GM23338 (cell line): ENCODE measurements around the gene DIO3. TPM values are rescaled to one million over a fixed set of nuclear protein-coding genes. Genes with fewer than 3 reads are reported as not detected.
A peak's percentile ranks its signal among the peaks of the same experiment; 100 is the strongest.

Source experiments
- ATAC-seq: fragments of 200-7000 bp; cut with Tn5 transposase; 3 replicates; pipeline ENCODE4 v1.9.1; 2020
- DNase-seq: peaks from one replicate; pipeline ENCODE4 v3.0.0-alpha.2; 2015; ENCODE audit warnings: low spot score
- H2AFZ ChIP-seq: fragments of 200-600 bp; sonication (generic); 2 replicates; pipeline ENCODE4 v1.8.0; 2016; ENCODE audit warnings: antibody characterized with exemption, mild to moderate bottlenecking, moderate library complexity
- H3F3A ChIP-seq: fragments of 200-600 bp; sonication (generic); replicated peaks from 2 replicates; pipeline ENCODE4 v1.8.0; 2017; ENCODE audit warnings: antibody characterized with exemption, mixed run types, low read depth
- H3K27ac ChIP-seq: fragments of 200-600 bp; sonication (generic); 2 replicates; pipeline ENCODE4 v1.6.1; 2016; ENCODE audit warnings: low read depth
- H3K27me3 ChIP-seq: fragments of 200-600 bp; sonication (generic); 2 replicates; pipeline ENCODE4 v1.8.0; 2016; ENCODE audit warnings: mild to moderate bottlenecking, mixed run types, moderate library complexity; ENCODE audit not compliant: insufficient read depth
- H3K36me3 ChIP-seq: fragments of 200-600 bp; sonication (generic); 2 replicates; pipeline ENCODE4 v1.8.0; 2016; ENCODE audit warnings: mild to moderate bottlenecking; ENCODE audit not compliant: insufficient read depth
- H3K4me1 ChIP-seq: fragments of 200-600 bp; sonication (generic); 2 replicates; pipeline ENCODE4 v1.8.0; 2016; ENCODE audit warnings: mild to moderate bottlenecking, moderate library complexity; ENCODE audit not compliant: insufficient read depth
- H3K4me2 ChIP-seq: fragments of 200-600 bp; sonication (generic); 2 replicates; pipeline ENCODE4 v1.7.1; 2017; ENCODE audit warnings: mixed run types
- H3K4me3 ChIP-seq: fragments of 200-600 bp; sonication (generic); 2 replicates; pipeline ENCODE4 v1.6.1; 2016; ENCODE audit warnings: mixed run types
- H3K79me2 ChIP-seq: fragments of 200-600 bp; sonication (generic); replicated peaks from 2 replicates; pipeline ENCODE4 v1.8.0; 2017; ENCODE audit warnings: mild to moderate bottlenecking; ENCODE audit not compliant: insufficient read depth
- H3K9me2 ChIP-seq: fragments of 200-600 bp; sonication (generic); 2 replicates; pipeline ENCODE4 v1.8.0; 2017; ENCODE audit not compliant: insufficient read depth
- H4K20me1 ChIP-seq: fragments of 200-600 bp; sonication (generic); replicated peaks from 2 replicates; pipeline ENCODE4 v1.8.0; 2017; ENCODE audit warnings: mild to moderate bottlenecking; ENCODE audit not compliant: insufficient read depth
- H3K27ac Mint-ChIP-seq: 2 replicates; pipeline ENCODE4 v1.8.0; 2020; ENCODE audit warnings: inconsistent platforms, mild to moderate bottlenecking, moderate library complexity, mixed read lengths
- H3K27me3 Mint-ChIP-seq: 3 replicates; pipeline ENCODE4 v1.8.0; 2022; ENCODE audit warnings: low read depth, mild to moderate bottlenecking, moderate library complexity, mixed read lengths, inconsistent platforms; ENCODE audit not compliant: insufficient read depth, poor library complexity
- H3K36me3 Mint-ChIP-seq: 3 replicates; pipeline ENCODE4 v1.8.0; 2021; ENCODE audit warnings: low read depth, mild to moderate bottlenecking, inconsistent platforms, moderate library complexity, mixed read lengths
- H3K4me1 Mint-ChIP-seq: 3 replicates; pipeline ENCODE4 v1.8.0; 2020; ENCODE audit warnings: mild to moderate bottlenecking, inconsistent platforms, mixed read lengths
- H3K4me3 Mint-ChIP-seq: 3 replicates; pipeline ENCODE4 v1.8.0; 2021; ENCODE audit warnings: moderate library complexity, mild to moderate bottlenecking, inconsistent platforms, mixed read lengths
- H3K9me3 Mint-ChIP-seq: 3 replicates; pipeline ENCODE4 v1.8.0; 2020; ENCODE audit warnings: moderate library complexity, mild to moderate bottlenecking, inconsistent platforms, mixed read lengths
- CREB1 ChIP-seq: fragments of 250-450 bp; sonication (Bioruptor Pico); IDR thresholded peaks from 2 replicates; pipeline ENCODE4 v1.5.0; 2020; ENCODE audit warnings: low read depth, mild to moderate bottlenecking, moderate library complexity
- CTCF ChIP-seq, 2 experiments: fragments of 200-600 bp in 1 of 2; sonication (generic) in 1 of 2; conservative IDR thresholded peaks; 2 replicates each; pipeline versions ENCODE4 v1.5.1 to v1.6.1; 2016 to 2017; ENCODE audit warnings: antibody characterized with exemption in 2 of 2, low read depth in 2 of 2, mild to moderate bottlenecking in 2 of 2, moderate library complexity in 1 of 2
- ETS1 ChIP-seq: IDR thresholded peaks from 2 replicates; pipeline ENCODE4 v1.6.1; 2016; ENCODE audit warnings: antibody characterized with exemption
- EZH2 ChIP-seq: fragments of 200-600 bp; sonication (generic); IDR thresholded peaks from one replicate; pipeline ENCODE4 v1.8.0; 2017; ENCODE audit warnings: antibody characterized with exemption, mild to moderate bottlenecking, low read depth; ENCODE audit not compliant: unreplicated experiment
- EZH2phosphoT487 ChIP-seq: fragments of 200-600 bp; sonication (generic); IDR thresholded peaks from one replicate; pipeline ENCODE4 v1.8.1; 2018; ENCODE audit warnings: antibody characterized with exemption; ENCODE audit not compliant: unreplicated experiment
- JUNB ChIP-seq: IDR thresholded peaks from one replicate; pipeline ENCODE4 v1.6.1; 2016; ENCODE audit warnings: antibody characterized with exemption; ENCODE audit not compliant: unreplicated experiment
- NANOG ChIP-seq: IDR thresholded peaks from 2 replicates; pipeline ENCODE4 v1.6.1; 2016; ENCODE audit warnings: antibody characterized with exemption, borderline replicate concordance
- POLR2AphosphoS5 ChIP-seq: IDR thresholded peaks from 2 replicates; pipeline ENCODE4 v1.6.1; 2016; ENCODE audit warnings: antibody characterized with exemption, low read depth
- REST ChIP-seq: IDR thresholded peaks from one replicate; pipeline ENCODE4 v1.6.1; 2018; ENCODE audit warnings: antibody characterized with exemption; ENCODE audit not compliant: unreplicated experiment
- STAT1 ChIP-seq: IDR thresholded peaks from one replicate; pipeline ENCODE4 v1.6.1; 2016; ENCODE audit warnings: antibody characterized with exemption; ENCODE audit not compliant: unreplicated experiment
- ZNF114 ChIP-seq: fragments of 250-450 bp; sonication (Bioruptor Pico); IDR thresholded peaks from 2 replicates; pipeline ENCODE4 v1.5.0; 2020; ENCODE audit warnings: mild to moderate bottlenecking, moderate library complexity
- ZNF331 ChIP-seq: fragments of 250-450 bp; sonication (Bioruptor Pico); IDR thresholded peaks from 2 replicates; pipeline ENCODE4 v1.5.0; 2020; ENCODE audit warnings: low read depth, mild to moderate bottlenecking, moderate library complexity
- ZNF462 ChIP-seq: fragments of 250-450 bp; sonication (Bioruptor Pico); IDR thresholded peaks from 2 replicates; pipeline ENCODE4 v1.5.0; 2020; ENCODE audit warnings: mild to moderate bottlenecking, moderate library complexity
- long read RNA-seq: library from polyadenylated mRNA; unstranded; transcript quantifications from one replicate; pipeline ENCODE4 v2.0.0, GENCODE V29; 2020; ENCODE audit not compliant: unreplicated experiment
- polyA plus RNA-seq: library from polyadenylated mRNA; unstranded; fragments of >200 nt; fragmentation: Nextera tagmentation; extraction: Ambion mirVana; gene quantifications from 2 replicates; pipeline ENCODE4 v1.2.1, GENCODE V29; 2016
- total RNA-seq: library from RNA; depleted of rRNA; stranded (reverse); fragments of >200 nt; shearing (Covaris generic); gene quantifications from 2 replicates; pipeline ENCODE4 v1.2.3, GENCODE V29; 2014; rRNA removed

DIO3 gene
- total RNA-seq = 0.28 TPM in 1 of 2 replicates, not detected in the other
- 0.10 TPM in 2 replicates for polyA plus RNA-seq
- long read RNA-seq = 0 reads

GRCh38 chr14:101561145-101561896 is at the start of gene DIO3:
DIO3 (plus strand) TSS chr14:101561495.
- Histone ChIP-seq H3K4me3 (peak within 1 kb of the TSS; percentile 24; the same call in 1 of the 2 replicates), H3K4me2 (no peak within 1 kb of the TSS), H3K9me2 (no peaks in the 10 kb centered on the region), H3K79me2 (no peaks in the 10 kb centered on the region), H4K20me1 (peaks cover 6% of the 10 kb centered on the region), H2AFZ (no peak within 1 kb of the TSS), H3K4me1 (peaks cover 9% of the 10 kb centered on the region; the same call in 1 of the 2 replicates), H3K27ac (no peak within 1 kb of the TSS), H3K27me3 (peaks cover 92% of the 10 kb centered on the region), H3K36me3 (no peaks in the 10 kb centered on the region), H3F3A (no peaks in the 10 kb centered on the region)
- peak within 1 kb of the TSS; percentile 42; the same call in 2 of the 3 replicates for H3K4me3 Mint-ChIP-seq
- H3K27me3 Mint-ChIP-seq = peaks cover 89% of the 10 kb centered on the region
- DNase-seq = peak; percentile 93
- TF ChIP-seq NANOG = no peak
- TF ChIP-seq EZH2 = peak; percentile 83
- no peak for TF ChIP-seq STAT1
- no peak for TF ChIP-seq ZNF462 (CRISPR knock-in tag)
- no peak for TF ChIP-seq CREB1 (CRISPR knock-in tag)
- TF ChIP-seq POLR2AphosphoS5 = peak; percentile 58; the same call in 1 of the 2 replicates
- TF ChIP-seq REST = no peak
- TF ChIP-seq ZNF114 = no peak
- TF ChIP-seq CTCF (conservative IDR thresholded peaks at IDR 0.05; ENCODE audit: low read depth in 2 of 2) = no peak
- TF ChIP-seq ETS1 = no peak
- no peak for TF ChIP-seq ZNF331 (CRISPR knock-in tag)
- TF ChIP-seq EZH2phosphoT487 = peak; percentile 27
- no peak for TF ChIP-seq JUNB
- H3K36me3 Mint-ChIP-seq = peaks cover 10% of the 10 kb centered on the region
- H3K27ac Mint-ChIP-seq = no peak within 1 kb of the TSS
- ATAC-seq = peak; percentile 45
- H3K4me1 Mint-ChIP-seq = peaks cover 15% of the 10 kb centered on the region
- peaks cover 22% of the 10 kb centered on the region for H3K9me3 Mint-ChIP-seq
